ENCODE data around the gene ATOSA.
A peak's percentile ranks its signal among the peaks of the same experiment; 100 is the strongest.

The ATOSA gene

DNA sequence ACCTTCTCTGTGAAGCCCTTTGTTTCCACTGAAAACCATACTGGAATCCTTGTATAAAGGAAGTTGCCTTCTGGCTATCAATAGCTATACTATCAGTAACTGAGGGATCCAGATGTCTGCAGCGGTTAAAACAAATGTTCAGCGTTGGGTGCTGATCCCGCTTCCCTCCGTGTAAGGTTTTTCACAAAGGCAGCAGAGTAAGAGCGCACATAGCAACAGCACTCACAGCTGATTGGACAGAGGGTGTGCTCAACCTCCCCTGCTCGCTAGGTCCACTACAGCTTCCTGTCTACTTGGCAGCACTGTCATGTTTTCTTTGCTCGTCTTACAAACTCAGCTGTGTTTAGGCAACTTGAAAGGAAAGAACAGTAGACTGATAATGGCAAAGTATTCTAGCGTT lies 27.3 kb downstream of the ATOSA start:
- H3K4me3 ChIP-seq (ENCODE audit: extremely low read depth, insufficient read depth, low read length, poor library complexity, severe bottlenecking), result no peak overlapping the region

DNA sequence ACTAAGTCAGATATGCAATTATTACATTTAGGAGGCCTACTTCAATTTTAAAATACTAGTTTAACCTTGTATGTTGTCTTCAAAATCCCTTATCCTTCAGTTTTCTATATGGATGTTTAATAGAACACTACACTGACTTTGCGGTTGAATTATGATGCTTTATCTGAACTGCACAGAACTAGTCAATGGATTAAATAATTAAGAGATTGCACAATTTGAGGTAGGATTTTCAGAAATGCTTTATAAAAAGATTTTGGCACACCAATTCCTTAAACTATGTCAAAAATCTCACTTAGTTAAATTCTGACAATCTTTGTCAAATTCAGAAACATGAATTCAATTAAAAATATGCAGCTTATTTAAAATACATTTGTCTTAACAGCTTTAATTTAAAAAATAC lies 28.1 kb downstream of the ATOSA start:
- Histone ChIP-seq H3K4me1 (ENCODE audit: control insufficient read depth, insufficient read depth, low read length, poor library complexity, severe bottlenecking) (peaks cover 18% of the 10 kb centered on the region), H3K36me3 (ENCODE audit: control insufficient read depth, insufficient read depth, low read length) (no peaks in the 10 kb centered on the region), H3K4me3 (ENCODE audit: extremely low read depth, insufficient read depth, low read length, poor library complexity, severe bottlenecking) (no peak overlapping the region), H3K9me3 (ENCODE audit: control insufficient read depth, low read length) (no peaks in the 10 kb centered on the region), H3K27ac (ENCODE audit: low read depth, low read length, severe bottlenecking) (no peak overlapping the region)
- no CpG with 5 or more reads among the region's 1 CpG for WGBS, 2 experiments (ENCODE audit: insufficient coverage in 2 of 2)

More for the DNA sequence above, 27.3 kb downstream of the ATOSA start:
- Histone ChIP-seq H3K4me1 (ENCODE audit: control insufficient read depth, insufficient read depth, low read length, poor library complexity, severe bottlenecking) (peaks cover 18% of the 10 kb centered on the region), H3K27ac (ENCODE audit: low read depth, low read length, severe bottlenecking) (peak overlapping the region; percentile 48), H3K9me3 (ENCODE audit: control insufficient read depth, low read length) (no peaks in the 10 kb centered on the region), H3K36me3 (ENCODE audit: control insufficient read depth, insufficient read depth, low read length) (no peaks in the 10 kb centered on the region)
- WGBS, 2 experiments (ENCODE audit: insufficient coverage in 2 of 2), result 53 to 62% methylated on average over 7 to 8 of the region's 8 CpGs

DNA sequence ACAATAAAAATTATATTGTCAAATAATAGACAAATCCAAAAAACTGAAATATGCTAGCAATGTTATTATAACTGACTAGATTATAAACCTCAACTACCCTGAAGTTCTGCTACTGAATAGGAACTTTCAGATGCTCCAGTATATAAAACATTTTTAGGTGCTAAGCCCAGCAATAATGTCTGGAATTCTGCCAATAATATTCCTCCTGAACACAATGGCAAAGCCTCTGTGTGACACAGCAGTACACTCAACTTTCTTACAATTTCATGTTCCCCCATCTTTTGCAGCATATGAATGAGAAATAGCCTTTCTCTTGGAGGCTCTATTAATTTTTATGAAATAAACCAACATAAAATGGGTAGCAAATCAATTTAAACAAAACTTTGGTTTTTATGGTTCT lies 29.5 kb downstream of the ATOSA start:
- Histone ChIP-seq H3K4me1 (ENCODE audit: control insufficient read depth, insufficient read depth, low read length, poor library complexity, severe bottlenecking) (peaks cover 18% of the 10 kb centered on the region), H3K27ac (ENCODE audit: low read depth, low read length, severe bottlenecking) (no peak overlapping the region), H3K9me3 (ENCODE audit: control insufficient read depth, low read length) (no peaks in the 10 kb centered on the region), H3K36me3 (ENCODE audit: control insufficient read depth, insufficient read depth, low read length) (no peaks in the 10 kb centered on the region), H3K4me3 (ENCODE audit: extremely low read depth, insufficient read depth, low read length, poor library complexity, severe bottlenecking) (no peak overlapping the region)

DNA sequence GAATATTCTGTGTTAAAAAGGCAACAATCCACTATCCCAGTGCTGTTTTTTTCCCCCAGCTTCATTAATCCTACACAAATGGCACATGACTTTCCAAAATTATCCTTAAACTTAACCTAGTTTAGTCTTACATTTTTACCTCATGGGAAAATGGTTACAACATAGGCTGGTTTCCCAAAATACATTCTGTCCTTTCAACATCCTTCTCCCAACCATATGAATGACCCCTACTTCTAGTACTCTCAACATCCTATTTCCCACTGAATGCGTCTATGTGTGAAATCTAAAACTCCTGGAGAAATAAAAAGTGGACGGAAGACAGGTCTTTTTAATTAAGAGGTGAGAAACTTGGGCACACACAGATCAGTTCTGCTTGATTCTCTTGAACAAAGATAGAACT lies 33.3 kb downstream of the ATOSA start:
- Histone ChIP-seq H3K36me3 (ENCODE audit: control insufficient read depth, insufficient read depth, low read length) (no peaks in the 10 kb centered on the region), H3K4me3 (ENCODE audit: extremely low read depth, insufficient read depth, low read length, poor library complexity, severe bottlenecking) (no peak overlapping the region), H3K27ac (ENCODE audit: low read depth, low read length, severe bottlenecking) (no peak overlapping the region), H3K4me1 (ENCODE audit: control insufficient read depth, insufficient read depth, low read length, poor library complexity, severe bottlenecking) (no peaks in the 10 kb centered on the region), H3K9me3 (ENCODE audit: control insufficient read depth, low read length) (no peaks in the 10 kb centered on the region)
- 100% methylated on average over 1 of the region's 2 CpGs; no CpG with 5 or more reads in 1 of the 2 experiments for WGBS, 2 experiments (ENCODE audit: insufficient coverage in 2 of 2)

DNA sequence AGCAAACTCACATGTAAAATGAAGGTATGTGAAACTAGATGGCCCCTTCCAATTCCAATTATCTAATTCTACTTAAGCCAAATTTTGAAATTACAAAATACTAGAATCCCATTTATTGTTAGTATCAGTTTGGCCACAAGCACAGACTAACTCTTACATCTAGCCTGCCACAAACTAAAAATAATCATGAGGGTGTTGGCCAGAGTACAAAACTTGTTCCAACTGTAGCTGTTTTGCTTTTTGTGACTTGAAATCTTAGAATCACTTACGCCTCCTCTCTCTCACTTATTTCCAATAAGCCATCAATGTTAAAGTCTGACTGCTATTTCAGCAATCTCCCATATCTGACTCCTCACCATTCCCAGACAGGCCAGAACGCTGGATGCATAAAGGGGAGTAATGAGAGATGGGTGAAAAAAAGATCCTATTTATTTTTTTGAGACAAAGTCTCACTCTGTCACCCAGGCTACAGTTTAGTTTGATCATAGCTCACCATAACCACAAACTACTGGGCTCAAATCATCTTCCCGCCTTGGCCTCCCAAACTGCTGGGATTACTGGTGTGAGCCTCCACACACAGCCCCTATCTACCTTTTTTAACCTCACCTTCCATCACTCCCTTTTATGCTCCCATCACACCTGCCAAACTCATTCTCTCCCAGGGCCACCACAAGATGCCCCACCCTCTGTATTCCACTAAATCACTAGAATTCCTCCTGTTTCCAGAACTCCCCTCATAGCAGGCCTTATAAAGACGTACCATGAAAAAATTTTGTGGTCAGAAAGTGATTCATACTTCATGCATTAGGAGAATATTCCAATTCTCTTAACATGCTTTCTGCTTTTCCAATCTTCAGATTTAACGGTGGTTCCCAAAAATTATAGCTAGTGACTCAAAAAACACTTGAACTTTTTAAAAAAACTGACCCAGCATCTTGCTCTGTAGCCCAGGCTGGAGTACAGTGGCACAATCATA lies 36.5 kb downstream of the ATOSA start:
- no peaks in the 10 kb centered on the region for H3K9me3 ChIP-seq (ENCODE audit: control insufficient read depth, low read length)
- H3K27ac ChIP-seq (ENCODE audit: low read depth, low read length, severe bottlenecking), result no peak overlapping the region
- no peaks in the 10 kb centered on the region for H3K4me1 ChIP-seq (ENCODE audit: control insufficient read depth, insufficient read depth, low read length, poor library complexity, severe bottlenecking)
- WGBS, 2 experiments (ENCODE audit: insufficient coverage in 2 of 2), result 92 to 93% methylated on average over 3 to 4 of the region's 5 CpGs
- no peak overlapping the region for H3K4me3 ChIP-seq (ENCODE audit: extremely low read depth, insufficient read depth, low read length, poor library complexity, severe bottlenecking)
- H3K36me3 ChIP-seq (ENCODE audit: control insufficient read depth, insufficient read depth, low read length), result peaks cover 3% of the 10 kb centered on the region

DNA sequence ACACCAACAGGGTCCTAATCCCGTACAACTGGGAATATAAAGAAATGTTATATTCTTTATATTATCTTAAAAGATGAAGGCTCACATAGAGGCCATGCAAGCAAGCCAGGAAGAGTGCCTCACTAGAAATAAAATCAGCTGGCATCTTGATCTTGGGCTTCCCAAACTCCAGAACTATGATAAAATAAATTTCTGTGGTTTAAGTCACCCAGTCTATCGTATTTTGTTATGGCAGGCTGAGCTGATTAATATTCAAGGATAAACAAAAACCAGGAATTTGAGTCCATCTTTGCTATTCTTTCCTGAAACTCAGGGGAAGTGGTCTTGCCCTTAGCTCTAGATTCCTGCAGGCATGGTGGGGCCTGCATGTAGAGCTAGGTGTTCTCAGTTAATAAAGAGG lies 42.7 kb downstream of the ATOSA start:
- H3K4me3 ChIP-seq (ENCODE audit: extremely low read depth, insufficient read depth, low read length, poor library complexity, severe bottlenecking), result no peak overlapping the region
- WGBS, 2 experiments (ENCODE audit: insufficient coverage in 2 of 2), result 100% methylated on average over 1 of the region's 2 CpGs; no CpG with 5 or more reads in 1 of the 2 experiments
- no peak overlapping the region for H3K27ac ChIP-seq (ENCODE audit: low read depth, low read length, severe bottlenecking)
- H3K4me1 ChIP-seq (ENCODE audit: control insufficient read depth, insufficient read depth, low read length, poor library complexity, severe bottlenecking), result no peaks in the 10 kb centered on the region
- H3K36me3 ChIP-seq (ENCODE audit: control insufficient read depth, insufficient read depth, low read length), result peaks cover 3% of the 10 kb centered on the region
- no peaks in the 10 kb centered on the region for H3K9me3 ChIP-seq (ENCODE audit: control insufficient read depth, low read length)

DNA sequence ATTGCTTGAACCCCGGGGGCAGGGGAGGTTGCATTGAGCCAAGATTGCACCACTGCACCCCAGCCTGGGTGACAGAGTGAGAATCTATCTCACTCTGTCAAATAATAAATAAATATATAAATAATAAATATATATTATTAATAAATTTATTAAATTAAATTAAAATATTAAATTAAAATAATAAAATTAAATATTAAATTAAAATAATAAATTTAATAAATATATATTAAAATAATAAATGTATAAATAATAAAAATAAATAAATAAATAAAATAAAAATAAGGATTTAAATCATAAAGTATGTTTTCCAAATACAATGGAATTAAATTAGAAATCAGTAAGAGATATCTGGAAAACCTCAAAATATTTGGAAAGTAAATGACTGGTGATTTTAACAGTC lies 43.3 kb downstream of the ATOSA start:
- peaks cover 3% of the 10 kb centered on the region for H3K36me3 ChIP-seq (ENCODE audit: control insufficient read depth, insufficient read depth, low read length)
- WGBS, 2 experiments (ENCODE audit: insufficient coverage in 2 of 2), result no CpG with 5 or more reads among the region's 1 CpG

More for the DNA sequence above, 43.3 kb downstream of the ATOSA start:
- no peak overlapping the region for H3K4me3 ChIP-seq (ENCODE audit: extremely low read depth, insufficient read depth, low read length, poor library complexity, severe bottlenecking)
- H3K4me1 ChIP-seq (ENCODE audit: control insufficient read depth, insufficient read depth, low read length, poor library complexity, severe bottlenecking), result no peaks in the 10 kb centered on the region
- no peak overlapping the region for H3K27ac ChIP-seq (ENCODE audit: low read depth, low read length, severe bottlenecking)
- H3K9me3 ChIP-seq (ENCODE audit: control insufficient read depth, low read length), result no peaks in the 10 kb centered on the region
